ENCODE data around the gene NMNAT2. TPM values are rescaled to one million over a fixed set of nuclear protein-coding genes. Genes with fewer than 3 reads are reported as not detected.

The NMNAT2 gene
- polyA plus RNA-seq, 3 donors = 0.22 to 0.43 TPM; not detected in 1

- intact Hi-C loops (cut with micrococcal nuclease) = loop anchor here in 1 of 2 donors (10.0 kb wide), 1 partner anchor 274 kb away; no protein-coding TSS in a partner anchor
These were observed 178.9 kb downstream of the NMNAT2 start for GRCh38 chr1:183239220-183239742.

GRCh38 chr1:183238071-183238470 lies 180.1 kb downstream of the NMNAT2 start:
- Histone ChIP-seq H3K4me2 (replicated peaks; ENCODE audit: extremely low read depth, low read length, poor library complexity, severe bottlenecking) (no peak overlapping the region), H3K9ac (ENCODE audit: insufficient read depth, low read length, poor library complexity, severe bottlenecking) (no peak overlapping the region), H4K20me1 (ENCODE audit: insufficient read depth, low read length) (no peaks in the 10 kb centered on the region), H3K36me3 (replicated peaks in 1 of 2; ENCODE audit: control insufficient read depth in 1 of 2, insufficient read depth in 2 of 2, low read length in 2 of 2) (no peaks in the 10 kb centered on the region), H3K27ac (ENCODE audit: low read depth in 1 of 2, low read length in 2 of 2) (no peak overlapping the region), H3K4me1 (ENCODE audit: control insufficient read depth in 1 of 2, insufficient read depth in 2 of 2, low read length in 2 of 2) (peaks cover 4 to 8% of the 10 kb centered on the region in 2 donors), H3K4me3 (replicated peaks in 1 of 3; ENCODE audit: low read depth in 2 of 3, low read length in 3 of 3) (no peak overlapping the region), H3K27me3 (ENCODE audit: control insufficient read depth in 2 of 2, insufficient read depth in 2 of 2, low read length in 2 of 2) (no peaks in the 10 kb centered on the region), H3K79me2 (ENCODE audit: insufficient read depth, low read length) (no peaks in the 10 kb centered on the region), H2AFZ (ENCODE audit: insufficient read depth, low read depth, low read length, poor library complexity, severe bottlenecking) (no peak overlapping the region), H3K9me3 (replicated peaks in 1 of 2; ENCODE audit: control insufficient read depth in 1 of 2, insufficient read depth in 1 of 2, low read length in 2 of 2) (no peaks in the 10 kb centered on the region)
- Mint-ChIP-seq H3K9me3 (peaks cover 0 to 3% (median 0%) of the 10 kb centered on the region in 7 donors), H3K36me3 (no peaks in the 10 kb centered on the region), H3K4me1 (peaks cover 13% of the 10 kb centered on the region), H3K27ac (no peak overlapping the region), H3K4me3 (no peak overlapping the region), H3K27me3 (ENCODE audit: low read depth in 3 of 3) (peaks cover 6 to 11% (median 10%) of the 10 kb centered on the region in 3 donors)
- 80% methylated on average over 1 of the region's 2 CpGs for WGBS (ENCODE audit: insufficient coverage)
- no peak for TF ChIP-seq CTCF (IDR thresholded peaks at IDR 0.05)
- intact Hi-C loops (cut with micrococcal nuclease) = loop anchor here in 1 of 2 donors (10.0 kb wide), 1 partner anchor 273 kb away; no protein-coding TSS in a partner anchor
- DNase-seq = no peak

More at GRCh38 chr1:183239220-183239742, 178.9 kb downstream of the NMNAT2 start:
- Histone ChIP-seq H4K20me1 (ENCODE audit: insufficient read depth, low read length) (no peaks in the 10 kb centered on the region), H3K4me3 (replicated peaks in 1 of 3; ENCODE audit: low read depth in 2 of 3, low read length in 3 of 3) (no peak overlapping the region), H2AFZ (ENCODE audit: insufficient read depth, low read depth, low read length, poor library complexity, severe bottlenecking) (no peak overlapping the region), H3K4me1 (ENCODE audit: control insufficient read depth in 1 of 2, insufficient read depth in 2 of 2, low read length in 2 of 2) (peaks cover 16 to 20% of the 10 kb centered on the region in 2 donors), H3K36me3 (replicated peaks in 1 of 2; ENCODE audit: control insufficient read depth in 1 of 2, insufficient read depth in 2 of 2, low read length in 2 of 2) (no peaks in the 10 kb centered on the region), H3K4me2 (replicated peaks; ENCODE audit: extremely low read depth, low read length, poor library complexity, severe bottlenecking) (no peak overlapping the region), H3K9ac (ENCODE audit: insufficient read depth, low read length, poor library complexity, severe bottlenecking) (no peak overlapping the region), H3K79me2 (ENCODE audit: insufficient read depth, low read length) (no peaks in the 10 kb centered on the region), H3K9me3 (replicated peaks in 1 of 2; ENCODE audit: control insufficient read depth in 1 of 2, insufficient read depth in 1 of 2, low read length in 2 of 2) (no peaks in the 10 kb centered on the region), H3K27ac (ENCODE audit: low read depth in 1 of 2, low read length in 2 of 2) (no peak overlapping the region), H3K27me3 (ENCODE audit: control insufficient read depth in 2 of 2, insufficient read depth in 2 of 2, low read length in 2 of 2) (no peaks in the 10 kb centered on the region)
- Mint-ChIP-seq H3K27me3 (ENCODE audit: low read depth in 3 of 3) (peaks cover 6 to 11% (median 10%) of the 10 kb centered on the region in 3 donors), H3K9me3 (peaks cover 0 to 3% (median 0%) of the 10 kb centered on the region in 7 donors), H3K4me3 (no peak overlapping the region), H3K27ac (no peak overlapping the region), H3K36me3 (no peaks in the 10 kb centered on the region), H3K4me1 (peaks cover 24% of the 10 kb centered on the region)
- no peak for DNase-seq
- TF ChIP-seq CTCF (IDR thresholded peaks at IDR 0.05) = no peak
- 89% methylated on average over 5 of the region's 7 CpGs for WGBS (ENCODE audit: insufficient coverage)

Data from CD14-positive monocyte (primary cell).